Measurements from ENCODE around the gene TENM3.

TENM3 gene

GRCh38 chr4:182486881-182487280, 243.7 kb downstream of the TENM3 start:
- Histone ChIP-seq H3K4me3 (ENCODE audit: low read depth in 1 of 2, low read length in 2 of 2) (no peak overlapping the region), H3K9me3 (ENCODE audit: insufficient read depth, low read length, severe bottlenecking) (no peaks in the 10 kb centered on the region), H2AFZ (ENCODE audit: low read depth, low read length) (no peak overlapping the region), H3K27me3 (ENCODE audit: insufficient read depth, low read length, poor library complexity) (no peaks in the 10 kb centered on the region), H3K79me2 (ENCODE audit: insufficient read depth, low read length) (no peaks in the 10 kb centered on the region), H3K27ac (ENCODE audit: low read length) (no peak overlapping the region), H3K9ac (ENCODE audit: low read depth, low read length) (no peak overlapping the region), H3K4me2 (ENCODE audit: insufficient read depth, low read length) (no peak overlapping the region), H4K20me1 (ENCODE audit: insufficient read depth, low read length) (no peaks in the 10 kb centered on the region), H3K36me3 (ENCODE audit: insufficient read depth, low read length) (no peaks in the 10 kb centered on the region), H3K4me1 (ENCODE audit: insufficient read depth, low read length) (no peaks in the 10 kb centered on the region)
- no peak for DNase-seq
- no peak for TF ChIP-seq CTCF (IDR thresholded peaks at IDR 0.05; ENCODE audit: borderline replicate concordance, extremely low read depth, low read length, poor library complexity, severe bottlenecking)
- TF ChIP-seq EZH2 (IDR thresholded peaks at IDR 0.05; ENCODE audit: borderline replicate concordance, low read depth, low read length, severe bottlenecking), result no peak
- no peak for ATAC-seq (ENCODE audit: insufficient read depth, low read depth)

GRCh38 chr4:182488896-182489295, 245.7 kb downstream of the TENM3 start:
- no peak for TF ChIP-seq EZH2 (IDR thresholded peaks at IDR 0.05; ENCODE audit: borderline replicate concordance, low read depth, low read length, severe bottlenecking)
- TF ChIP-seq CTCF (IDR thresholded peaks at IDR 0.05; ENCODE audit: borderline replicate concordance, extremely low read depth, low read length, poor library complexity, severe bottlenecking), result no peak
- Histone ChIP-seq H3K4me2 (ENCODE audit: insufficient read depth, low read length) (no peak overlapping the region), H4K20me1 (ENCODE audit: insufficient read depth, low read length) (no peaks in the 10 kb centered on the region), H2AFZ (ENCODE audit: low read depth, low read length) (no peak overlapping the region), H3K4me1 (ENCODE audit: insufficient read depth, low read length) (no peaks in the 10 kb centered on the region), H3K27ac (ENCODE audit: low read length) (no peak overlapping the region), H3K36me3 (ENCODE audit: insufficient read depth, low read length) (no peaks in the 10 kb centered on the region), H3K9ac (ENCODE audit: low read depth, low read length) (no peak overlapping the region), H3K27me3 (ENCODE audit: insufficient read depth, low read length, poor library complexity) (no peaks in the 10 kb centered on the region), H3K4me3 (ENCODE audit: low read depth in 1 of 2, low read length in 2 of 2) (no peak overlapping the region), H3K9me3 (ENCODE audit: insufficient read depth, low read length, severe bottlenecking) (no peaks in the 10 kb centered on the region), H3K79me2 (ENCODE audit: insufficient read depth, low read length) (no peaks in the 10 kb centered on the region)
- DNase-seq (no peak), ATAC-seq (ENCODE audit: insufficient read depth, low read depth) (no peak)

- Histone ChIP-seq H3K27me3 (ENCODE audit: insufficient read depth, low read length, poor library complexity) (no peaks in the 10 kb centered on the region), H3K4me1 (ENCODE audit: insufficient read depth, low read length) (no peaks in the 10 kb centered on the region), H3K4me2 (ENCODE audit: insufficient read depth, low read length) (no peak overlapping the region), H3K27ac (ENCODE audit: low read length) (no peak overlapping the region), H2AFZ (ENCODE audit: low read depth, low read length) (no peak overlapping the region), H3K4me3 (ENCODE audit: low read depth in 1 of 2, low read length in 2 of 2) (no peak overlapping the region), H3K79me2 (ENCODE audit: insufficient read depth, low read length) (no peaks in the 10 kb centered on the region), H3K9ac (ENCODE audit: low read depth, low read length) (no peak overlapping the region), H4K20me1 (ENCODE audit: insufficient read depth, low read length) (no peaks in the 10 kb centered on the region), H3K9me3 (ENCODE audit: insufficient read depth, low read length, severe bottlenecking) (no peaks in the 10 kb centered on the region), H3K36me3 (ENCODE audit: insufficient read depth, low read length) (no peaks in the 10 kb centered on the region)
- DNase-seq (no peak), ATAC-seq (ENCODE audit: insufficient read depth, low read depth) (no peak)
- TF ChIP-seq CTCF (IDR thresholded peaks at IDR 0.05; ENCODE audit: borderline replicate concordance, extremely low read depth, low read length, poor library complexity, severe bottlenecking) (no peak), EZH2 (IDR thresholded peaks at IDR 0.05; ENCODE audit: borderline replicate concordance, low read depth, low read length, severe bottlenecking) (no peak)
Measured at GRCh38 chr4:182489607-182490006, 246.4 kb downstream of the TENM3 start.

- H4K20me1 ChIP-seq (ENCODE audit: insufficient read depth, low read length), result no peaks in the 10 kb centered on the region
- no peak for DNase-seq
- no peak overlapping the region for H3K27ac ChIP-seq (ENCODE audit: low read length)
- no peak overlapping the region for H2AFZ ChIP-seq (ENCODE audit: low read depth, low read length)
- TF ChIP-seq EZH2 (IDR thresholded peaks at IDR 0.05; ENCODE audit: borderline replicate concordance, low read depth, low read length, severe bottlenecking), result no peak
- no peak for TF ChIP-seq CTCF (IDR thresholded peaks at IDR 0.05; ENCODE audit: borderline replicate concordance, extremely low read depth, low read length, poor library complexity, severe bottlenecking)
- H3K9me3 ChIP-seq (ENCODE audit: insufficient read depth, low read length, severe bottlenecking), result no peaks in the 10 kb centered on the region
- no peaks in the 10 kb centered on the region for H3K36me3 ChIP-seq (ENCODE audit: insufficient read depth, low read length)
- H3K4me1 ChIP-seq (ENCODE audit: insufficient read depth, low read length), result no peaks in the 10 kb centered on the region
- H3K4me3 ChIP-seq (ENCODE audit: low read depth in 1 of 2, low read length in 2 of 2), result no peak overlapping the region
- no peak overlapping the region for H3K9ac ChIP-seq (ENCODE audit: low read depth, low read length)
- H3K27me3 ChIP-seq (ENCODE audit: insufficient read depth, low read length, poor library complexity), result no peaks in the 10 kb centered on the region
- H3K4me2 ChIP-seq (ENCODE audit: insufficient read depth, low read length), result no peak overlapping the region
- no peaks in the 10 kb centered on the region for H3K79me2 ChIP-seq (ENCODE audit: insufficient read depth, low read length)
- no peak for ATAC-seq (ENCODE audit: insufficient read depth, low read depth)
Measured at GRCh38 chr4:182491719-182492118, 248.5 kb downstream of the TENM3 start.
